CD14-positive monocyte (primary cell): ENCODE data around the gene SLC25A13. TPM values are rescaled to one million over a fixed set of nuclear protein-coding genes. Genes with fewer than 3 reads are reported as not detected.
A peak's percentile ranks its signal among the peaks of the same experiment; 100 is the strongest.
"Not testable (repeated sequence)": the region's sequence is repeated elsewhere in the genome, so short reads cannot be mapped to it uniquely, and the experiment has no call there.

Experiments used
- DNase-seq, 3 donors: peaks; one replicate each; pipeline ENCODE4 v3.0.0-alpha.2; 2011 to 2022
- H2AFZ ChIP-seq: 2 replicates; pipeline ENCODE4 v1.6.0; 2012; ENCODE audit warnings: mild to moderate bottlenecking, low read depth, low read length, inconsistent platforms; ENCODE audit not compliant: insufficient read depth, poor library complexity, severe bottlenecking
- H3K27ac ChIP-seq, 2 donors: 1 replicate in 1 of 2; 2 replicates in 1 of 2; pipeline ENCODE4 v1.5.1; 2012 to 2013; ENCODE audit warnings: low read length in 2 of 2, control low read depth in 1 of 2, inconsistent platforms in 1 of 2, low read depth in 1 of 2, mild to moderate bottlenecking in 1 of 2
- H3K27me3 ChIP-seq, 2 donors: one replicate each; pipeline versions ENCODE4 v1.6.0 to v1.6.1; 2011 to 2013; ENCODE audit warnings: low read length in 2 of 2; ENCODE audit not compliant: control insufficient read depth in 2 of 2, insufficient read depth in 2 of 2
- H3K36me3 ChIP-seq, 2 donors: replicated peaks in 1 of 2; 1 replicate in 1 of 2; 2 replicates in 1 of 2; pipeline versions ENCODE4 v1.5.1 to v1.6.1; 2012 to 2013; ENCODE audit warnings: low read length in 2 of 2, control low read depth in 1 of 2, inconsistent platforms in 1 of 2, mild to moderate bottlenecking in 1 of 2; ENCODE audit not compliant: insufficient read depth in 2 of 2, control insufficient read depth in 1 of 2
- H3K4me1 ChIP-seq, 2 donors: 1 replicate in 1 of 2; 2 replicates in 1 of 2; pipeline versions ENCODE4 v1.5.1 to v1.6.1; 2012 to 2013; ENCODE audit warnings: low read length in 2 of 2, control low read depth in 1 of 2, inconsistent platforms in 1 of 2, mild to moderate bottlenecking in 1 of 2, moderate library complexity in 1 of 2; ENCODE audit not compliant: insufficient read depth in 2 of 2, control insufficient read depth in 1 of 2
- H3K4me2 ChIP-seq: replicated peaks from 2 replicates; pipeline ENCODE3; 2012; ENCODE audit warnings: low read length, moderate library complexity, mild to moderate bottlenecking; ENCODE audit not compliant: poor library complexity, severe bottlenecking; ENCODE audit errors: extremely low read depth
- H3K4me3 ChIP-seq, 3 experiments: fragments of 200-600 bp in 1 of 3; sonication (generic) in 1 of 3; replicated peaks in 1 of 3; 1 replicate in 2 of 3; 2 replicates in 1 of 3; pipeline ENCODE4 v1.5.1; 2011 to 2013; ENCODE audit warnings: low read length in 3 of 3, mild to moderate bottlenecking in 3 of 3, control low read depth in 2 of 3, low read depth in 2 of 3, inconsistent platforms in 1 of 3, moderate library complexity in 1 of 3
- H3K79me2 ChIP-seq: 2 replicates; pipeline ENCODE4 v1.6.0; 2012; ENCODE audit warnings: mild to moderate bottlenecking, control low read depth, inconsistent platforms, low read length, moderate library complexity; ENCODE audit not compliant: insufficient read depth
- H3K9ac ChIP-seq: 2 replicates; pipeline ENCODE4 v1.6.0; 2017; ENCODE audit warnings: low read length, mild to moderate bottlenecking; ENCODE audit not compliant: insufficient read depth, poor library complexity, severe bottlenecking
- H3K9me3 ChIP-seq, 2 donors: replicated peaks in 1 of 2; 1 replicate in 1 of 2; 2 replicates in 1 of 2; pipeline versions ENCODE4 v1.5.1 to v1.6.1; 2012 to 2013; ENCODE audit warnings: low read length in 2 of 2, control low read depth in 1 of 2; ENCODE audit not compliant: control insufficient read depth in 1 of 2, insufficient read depth in 1 of 2
- H4K20me1 ChIP-seq: 2 replicates; pipeline ENCODE4 v1.6.0; 2012; ENCODE audit warnings: mild to moderate bottlenecking, low read length, control low read depth, moderate library complexity; ENCODE audit not compliant: insufficient read depth
- H3K27ac Mint-ChIP-seq, 7 donors: one replicate each; pipeline ENCODE4 v1.8.0; 2020; ENCODE audit warnings: mild to moderate bottlenecking in 7 of 7, mixed read lengths in 7 of 7, moderate library complexity in 6 of 7, inconsistent platforms in 2 of 7
- H3K27me3 Mint-ChIP-seq, 3 donors: one replicate each; pipeline ENCODE4 v1.8.0; 2021 to 2022; ENCODE audit warnings: low read depth in 3 of 3, mild to moderate bottlenecking in 3 of 3, mixed read lengths in 3 of 3, moderate library complexity in 3 of 3, inconsistent platforms in 1 of 3
- H3K36me3 Mint-ChIP-seq, 2 donors: one replicate each; pipeline ENCODE4 v1.8.0; 2020; ENCODE audit warnings: mixed read lengths in 2 of 2, inconsistent platforms in 1 of 2, mild to moderate bottlenecking in 1 of 2
- H3K4me1 Mint-ChIP-seq: one replicate; pipeline ENCODE4 v1.8.0; 2020; ENCODE audit warnings: mild to moderate bottlenecking, mixed read lengths
- H3K4me3 Mint-ChIP-seq, 2 donors: one replicate each; pipeline ENCODE4 v1.8.0; 2020; ENCODE audit warnings: mild to moderate bottlenecking in 2 of 2, mixed read lengths in 2 of 2, moderate library complexity in 1 of 2
- H3K9me3 Mint-ChIP-seq, 7 donors: one replicate each; pipeline ENCODE4 v1.8.0; 2020 to 2022; ENCODE audit warnings: mixed read lengths in 7 of 7, mild to moderate bottlenecking in 6 of 7, moderate library complexity in 6 of 7, inconsistent platforms in 2 of 7
- WGBS: methylation state at CpG from one replicate; pipeline ENCODE4 v1.1.5; 2013; ENCODE audit warnings: missing lambda C conversion rate; ENCODE audit not compliant: insufficient coverage; 5-methylcytosine and 5-hydroxymethylcytosine counted together
- intact Hi-C, 2 donors: fragments of 100-400 bp; cut with micrococcal nuclease; formaldehyde crosslinking; loops; one replicate each; pipeline versions ENCODE4 v1.15.0 to v1.15.1; 2023
- polyA plus RNA-seq, 3 donors: library from polyadenylated mRNA; depleted of rRNA in 1 of 3; unstranded in 2 of 3; stranded (reverse) in 1 of 3; fragments of 300-500 nt in 2 of 3; fragments of >200 nt in 1 of 3; fragmentation: Illumina TruSeq in 2 of 3; gene quantifications; 1 replicate in 2 of 3; 2 replicates in 1 of 3; pipeline ENCODE4 v1.2.3, GENCODE V29; 2012 to 2021
- TF ChIP-seq, protein P1 (sequence below): fragments of 200-600 bp; IDR thresholded peaks from one replicate; pipeline ENCODE4 v1.8.0; 2022; ENCODE audit warnings: antibody characterized with exemption, mild to moderate bottlenecking

Gene SLC25A13
- polyA plus RNA-seq, 3 donors = 12.7 to 15.7 (median 14.4) TPM

DNA sequence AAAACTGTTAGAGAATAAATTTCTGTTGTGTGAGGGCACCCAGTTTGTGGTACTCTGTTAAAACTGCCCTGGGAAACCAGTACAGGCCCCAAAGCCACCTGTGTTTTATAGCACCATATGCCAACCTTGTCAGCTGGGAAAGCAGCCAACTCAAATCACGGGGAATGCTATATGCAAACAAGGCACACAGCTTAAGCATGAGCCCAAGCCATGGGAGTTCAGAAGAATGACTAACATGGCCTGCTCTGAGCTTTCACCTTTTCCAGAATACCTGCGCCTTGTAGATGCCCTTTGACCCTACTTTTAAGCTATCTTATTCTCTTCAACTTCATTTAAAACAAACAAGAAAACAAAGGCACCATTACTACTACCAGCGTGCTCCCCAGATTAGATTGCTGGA lies 5.5 kb upstream of the SLC25A13 start:
- peaks cover 0 to 7% (median 4%) of the 10 kb centered on the region in 7 donors for H3K9me3 Mint-ChIP-seq
- H3K4me1 Mint-ChIP-seq = peaks cover 18% of the 10 kb centered on the region
- intact Hi-C loops = no loop called here

GRCh38 chr7:96326752-96327151 lies 4.9 kb upstream of the SLC25A13 start:
- H3K36me3 ChIP-seq, H3K79me2 ChIP-seq, H3K27me3 Mint-ChIP-seq, H2AFZ ChIP-seq, H3K4me3 Mint-ChIP-seq, H3K9me3 ChIP-seq, H3K27me3 ChIP-seq, H3K36me3 Mint-ChIP-seq, H3K4me3 ChIP-seq, H3K9ac ChIP-seq, H3K4me2 ChIP-seq, H4K20me1 ChIP-seq, H3K9me3 Mint-ChIP-seq, intact Hi-C loops, H3K4me1 ChIP-seq: not testable (repeated sequence)
- WGBS = no CpG with 5 or more reads among the region's 2 CpGs
- TF ChIP-seq, protein P1, sequence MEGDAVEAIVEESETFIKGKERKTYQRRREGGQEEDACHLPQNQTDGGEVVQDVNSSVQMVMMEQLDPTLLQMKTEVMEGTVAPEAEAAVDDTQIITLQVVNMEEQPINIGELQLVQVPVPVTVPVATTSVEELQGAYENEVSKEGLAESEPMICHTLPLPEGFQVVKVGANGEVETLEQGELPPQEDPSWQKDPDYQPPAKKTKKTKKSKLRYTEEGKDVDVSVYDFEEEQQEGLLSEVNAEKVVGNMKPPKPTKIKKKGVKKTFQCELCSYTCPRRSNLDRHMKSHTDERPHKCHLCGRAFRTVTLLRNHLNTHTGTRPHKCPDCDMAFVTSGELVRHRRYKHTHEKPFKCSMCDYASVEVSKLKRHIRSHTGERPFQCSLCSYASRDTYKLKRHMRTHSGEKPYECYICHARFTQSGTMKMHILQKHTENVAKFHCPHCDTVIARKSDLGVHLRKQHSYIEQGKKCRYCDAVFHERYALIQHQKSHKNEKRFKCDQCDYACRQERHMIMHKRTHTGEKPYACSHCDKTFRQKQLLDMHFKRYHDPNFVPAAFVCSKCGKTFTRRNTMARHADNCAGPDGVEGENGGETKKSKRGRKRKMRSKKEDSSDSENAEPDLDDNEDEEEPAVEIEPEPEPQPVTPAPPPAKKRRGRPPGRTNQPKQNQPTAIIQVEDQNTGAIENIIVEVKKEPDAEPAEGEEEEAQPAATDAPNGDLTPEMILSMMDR = peak; percentile 27
- Mint-ChIP-seq H3K27ac (peak overlapping the region in 6 of 7 donors; percentile 72 to 95 (median 88)), H3K4me1 (peaks cover 22% of the 10 kb centered on the region)
- DNase-seq = peak; percentile 76 to 95 (median 91)
- H3K27ac ChIP-seq = peak overlapping the region in 1 of 2 donors; percentile 50

More for the DNA sequence above, 5.5 kb upstream of the SLC25A13 start:
- H3K4me2 ChIP-seq = no peak overlapping the region
- H3K4me3 ChIP-seq = no peak overlapping the region
- Mint-ChIP-seq H3K36me3 (no peaks in the 10 kb centered on the region), H3K27me3 (peaks cover 2 to 5% (median 2%) of the 10 kb centered on the region in 3 donors), H3K4me3 (no peak overlapping the region), H3K27ac (peak overlapping the region in 3 of 7 donors; percentile 83 to 95 (median 93))
- H3K4me1 ChIP-seq = peaks cover 2 to 6% of the 10 kb centered on the region in 2 donors
- TF ChIP-seq, protein P1 = no peak
- no peaks in the 10 kb centered on the region for H3K79me2 ChIP-seq
- no peak overlapping the region for H2AFZ ChIP-seq
- H3K27me3 ChIP-seq = no peaks in the 10 kb centered on the region
- no peak overlapping the region for H3K9ac ChIP-seq
- WGBS = 100% methylated on average over 3 of the region's 3 CpGs
- no peaks in the 10 kb centered on the region for H3K36me3 ChIP-seq
- peaks cover 0 to 2% of the 10 kb centered on the region in 2 donors for H3K9me3 ChIP-seq
- no peaks in the 10 kb centered on the region for H4K20me1 ChIP-seq
- no peak overlapping the region for H3K27ac ChIP-seq
- DNase-seq = no peak
